IPS DF 6.9 (cell line): ENCODE data around the gene ADGRG7.

Source experiments
- DNase-seq: peaks from one replicate; pipeline ENCODE4 v3.0.0-alpha.2; 2013; ENCODE audit warnings: low read depth, low spot score
- H3K27ac ChIP-seq: one replicate; pipeline ENCODE4 v1.5.1; 2013; ENCODE audit warnings: low read length, control low read depth
- H3K27me3 ChIP-seq: 2 replicates; pipeline ENCODE4 v1.6.1; 2013; ENCODE audit warnings: mild to moderate bottlenecking, low read length; ENCODE audit not compliant: control insufficient read depth, insufficient read depth
- H3K36me3 ChIP-seq: 2 replicates; pipeline ENCODE4 v1.6.1; 2013; ENCODE audit warnings: low read length; ENCODE audit not compliant: control insufficient read depth, insufficient read depth
- H3K4me1 ChIP-seq: 2 replicates; pipeline ENCODE4 v1.6.1; 2013; ENCODE audit warnings: low read length; ENCODE audit not compliant: control insufficient read depth, insufficient read depth
- H3K4me3 ChIP-seq: 2 replicates; pipeline ENCODE4 v1.5.1; 2013; ENCODE audit warnings: mild to moderate bottlenecking, low read length
- H3K9me3 ChIP-seq: 2 replicates; pipeline ENCODE4 v1.6.1; 2013; ENCODE audit warnings: low read length, inconsistent platforms; ENCODE audit not compliant: control insufficient read depth, insufficient read depth
- WGBS: extraction: QIAGEN DNeasy Blood & Tissue Kit; methylation state at CpG from one replicate; pipeline ENCODE4 v1.1.7; 2013; ENCODE audit warnings: mixed read lengths, missing lambda C conversion rate; ENCODE audit not compliant: insufficient read length, insufficient coverage; 5-methylcytosine and 5-hydroxymethylcytosine counted together

ADGRG7 gene

DNA sequence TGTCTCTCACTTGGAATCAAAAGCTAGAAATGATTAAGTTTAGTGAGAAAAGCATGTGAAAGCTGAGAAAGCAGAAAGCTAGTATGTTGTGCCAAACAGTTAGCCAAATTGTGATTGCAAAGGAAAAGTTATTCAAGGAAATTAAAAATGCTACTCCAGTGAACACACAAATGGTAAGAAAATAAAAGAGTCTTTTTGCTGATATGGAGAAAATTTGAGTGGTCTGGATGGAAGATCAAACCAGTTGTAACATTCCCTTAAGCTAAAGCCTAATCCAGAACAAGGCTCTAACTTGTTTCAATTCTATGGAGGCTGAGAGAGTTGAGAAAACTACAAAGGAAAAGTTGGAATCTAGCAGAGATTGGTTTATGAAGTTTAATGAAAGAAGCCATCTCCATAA is 11.8 kb downstream of the ADGRG7 start:
- H3K9me3 ChIP-seq: no peaks in the 10 kb centered on the region
- H3K27ac ChIP-seq: no peak overlapping the region
- no peaks in the 10 kb centered on the region for H3K36me3 ChIP-seq
- no peak for DNase-seq
- no peaks in the 10 kb centered on the region for H3K27me3 ChIP-seq
- H3K4me3 ChIP-seq: no peak overlapping the region
- no peaks in the 10 kb centered on the region for H3K4me1 ChIP-seq

DNA sequence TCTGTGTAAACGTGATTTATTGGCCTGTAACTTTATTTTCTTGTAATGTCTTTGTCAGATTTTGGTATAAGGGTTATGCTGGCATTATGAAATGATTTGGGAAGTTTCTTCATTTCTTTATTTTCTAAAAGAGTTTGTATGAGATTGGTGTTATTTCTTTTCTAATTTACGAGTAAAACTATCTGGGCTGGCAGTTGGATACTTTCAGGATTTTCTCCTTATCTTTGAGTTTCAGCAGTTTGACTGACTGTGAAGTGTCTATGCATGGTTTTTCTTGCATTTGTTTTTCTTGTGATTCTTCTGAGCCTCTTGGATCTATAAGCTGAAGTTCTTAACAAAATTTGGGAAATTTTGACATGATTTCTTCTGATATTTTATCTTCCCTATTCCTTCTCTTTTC is 18.1 kb downstream of the ADGRG7 start:
- Histone ChIP-seq H3K9me3 (no peaks in the 10 kb centered on the region), H3K27me3 (no peaks in the 10 kb centered on the region), H3K27ac (no peak overlapping the region), H3K4me3 (no peak overlapping the region), H3K4me1 (peaks cover 2% of the 10 kb centered on the region; the same call in 1 of the 2 replicates), H3K36me3 (no peaks in the 10 kb centered on the region)
- no CpG with 5 or more reads among the region's 2 CpGs for WGBS
- no peak for DNase-seq

DNA sequence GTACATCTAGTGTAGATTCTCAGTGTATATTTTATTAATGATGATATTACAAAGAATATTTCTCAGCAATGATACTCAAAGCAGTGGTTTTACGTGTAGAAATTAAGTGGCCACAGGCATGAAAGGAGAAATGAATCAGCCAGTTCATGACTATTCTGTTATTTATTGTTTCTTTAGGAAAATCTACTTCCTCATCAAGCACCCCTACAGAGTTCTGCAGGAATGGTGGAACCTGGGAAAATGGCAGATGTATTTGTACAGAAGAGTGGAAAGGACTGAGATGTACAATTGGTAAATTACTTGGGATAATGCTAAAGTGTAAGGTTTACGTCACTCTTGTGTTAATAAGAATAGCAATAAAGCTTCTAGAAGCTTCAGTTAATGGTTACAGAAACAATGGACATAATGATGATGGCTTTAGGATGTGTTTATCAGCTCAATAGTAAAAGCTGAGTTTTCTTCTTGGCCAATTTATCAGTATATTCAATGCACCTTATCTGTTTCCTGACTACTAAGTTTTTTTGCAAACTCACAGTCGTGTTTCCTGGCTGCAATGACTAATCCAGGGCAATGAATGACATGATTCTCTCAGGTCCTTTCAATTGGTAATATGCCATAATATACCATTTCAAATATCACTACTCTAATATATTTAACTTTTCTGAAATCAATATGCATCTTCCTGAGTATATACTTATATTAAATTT is 20.2 kb downstream of the ADGRG7 start:
- Histone ChIP-seq H3K9me3 (no peaks in the 10 kb centered on the region), H3K4me1 (peaks cover 2% of the 10 kb centered on the region; the same call in 1 of the 2 replicates), H3K4me3 (no peak overlapping the region), H3K27ac (no peak overlapping the region), H3K36me3 (no peaks in the 10 kb centered on the region), H3K27me3 (no peaks in the 10 kb centered on the region)
- WGBS: no CpG with 5 or more reads among the region's 3 CpGs
- DNase-seq: no peak

DNA sequence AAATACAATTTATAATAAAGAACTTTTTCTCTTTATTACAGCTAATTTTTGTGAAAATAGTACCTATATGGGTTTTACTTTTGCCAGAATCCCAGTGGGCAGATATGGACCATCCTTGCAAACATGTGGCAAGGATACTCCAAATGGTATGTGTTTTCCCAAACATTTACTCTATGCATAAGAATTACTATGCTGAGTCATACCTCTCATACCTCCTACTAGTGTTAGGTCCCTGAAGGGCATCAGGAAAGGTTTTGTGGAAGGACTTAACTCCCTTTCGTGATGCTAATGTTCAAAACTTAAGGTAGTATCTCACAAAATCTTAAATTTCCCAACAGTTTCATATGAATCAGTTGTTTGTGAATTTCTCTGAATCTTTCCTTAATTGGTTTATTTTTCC is 21.3 kb downstream of the ADGRG7 start:
- peaks cover 2% of the 10 kb centered on the region; the same call in 1 of the 2 replicates for H3K4me1 ChIP-seq
- H3K9me3 ChIP-seq: no peaks in the 10 kb centered on the region
- no peak for DNase-seq
- H3K4me3 ChIP-seq: no peak overlapping the region
- H3K36me3 ChIP-seq: no peaks in the 10 kb centered on the region
- H3K27me3 ChIP-seq: no peaks in the 10 kb centered on the region
- WGBS: no CpG with 5 or more reads among the region's 1 CpG
- no peak overlapping the region for H3K27ac ChIP-seq

DNA sequence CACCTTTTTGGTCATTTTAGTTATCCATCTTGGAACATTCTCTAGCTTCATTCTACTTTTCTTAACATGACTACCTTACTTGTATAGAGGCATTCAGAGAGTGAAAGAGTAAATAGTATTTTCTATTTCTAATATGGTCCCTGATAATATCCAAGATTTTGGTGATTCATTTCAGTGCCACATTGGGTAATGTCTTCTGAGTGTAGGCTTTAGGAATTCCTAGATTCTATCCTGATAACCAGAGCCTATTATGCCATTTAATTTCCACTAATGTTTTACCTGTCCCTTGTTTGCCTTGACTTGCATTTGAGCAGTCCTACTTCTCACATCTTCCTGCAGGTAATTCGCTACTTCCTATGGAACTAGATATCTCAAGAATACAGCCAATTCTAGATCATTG is 21.8 kb downstream of the ADGRG7 start:
- Histone ChIP-seq H3K27ac (no peak overlapping the region), H3K4me3 (no peak overlapping the region), H3K9me3 (no peaks in the 10 kb centered on the region), H3K27me3 (no peaks in the 10 kb centered on the region), H3K36me3 (no peaks in the 10 kb centered on the region), H3K4me1 (peaks cover 2% of the 10 kb centered on the region; the same call in 1 of the 2 replicates)
- DNase-seq: no peak
- no CpG with 5 or more reads among the region's 1 CpG for WGBS

DNA sequence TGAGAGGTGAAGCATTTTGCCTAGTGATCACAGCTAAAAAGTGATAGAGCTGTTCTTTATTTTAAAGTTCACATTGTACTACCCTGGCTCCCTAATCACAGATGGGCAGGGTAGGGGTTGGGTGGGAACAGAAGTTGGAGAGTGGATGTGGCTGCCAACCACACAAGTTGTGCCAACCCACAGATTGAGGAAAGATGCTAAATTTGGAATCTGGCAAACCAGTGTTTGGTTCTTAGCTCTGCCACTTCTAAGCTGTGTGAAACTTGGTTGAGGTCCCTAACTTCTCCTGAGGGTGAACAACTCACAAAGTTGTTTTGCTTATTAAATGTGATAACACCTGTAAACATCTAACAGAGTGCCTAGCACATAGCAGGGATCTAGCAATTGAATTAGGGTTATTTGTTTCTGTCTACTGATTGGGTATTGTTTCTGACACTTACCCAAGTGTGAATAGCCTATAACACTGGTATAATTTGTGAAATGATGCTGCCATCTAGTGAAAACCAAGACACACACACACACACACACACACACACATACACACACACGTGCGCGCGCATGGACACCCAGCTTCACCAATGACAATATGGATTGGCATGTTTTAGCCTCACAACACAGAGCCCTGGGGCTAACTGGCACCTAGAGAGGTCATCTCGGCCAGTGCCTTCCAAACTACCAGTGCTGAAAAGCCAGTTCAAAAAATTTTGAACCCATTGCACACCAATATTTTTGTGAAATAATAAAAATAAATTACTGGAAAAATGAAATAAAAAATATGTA is 25.3 kb downstream of the ADGRG7 start:
- H3K4me3 ChIP-seq: no peak overlapping the region
- WGBS: no CpG with 5 or more reads among the region's 5 CpGs
- no peak overlapping the region for H3K27ac ChIP-seq
- H3K9me3 ChIP-seq: no peaks in the 10 kb centered on the region
- no peaks in the 10 kb centered on the region for H3K27me3 ChIP-seq
- no peak for DNase-seq
- peaks cover 2% of the 10 kb centered on the region; the same call in 1 of the 2 replicates for H3K4me1 ChIP-seq
- no peaks in the 10 kb centered on the region for H3K36me3 ChIP-seq

DNA sequence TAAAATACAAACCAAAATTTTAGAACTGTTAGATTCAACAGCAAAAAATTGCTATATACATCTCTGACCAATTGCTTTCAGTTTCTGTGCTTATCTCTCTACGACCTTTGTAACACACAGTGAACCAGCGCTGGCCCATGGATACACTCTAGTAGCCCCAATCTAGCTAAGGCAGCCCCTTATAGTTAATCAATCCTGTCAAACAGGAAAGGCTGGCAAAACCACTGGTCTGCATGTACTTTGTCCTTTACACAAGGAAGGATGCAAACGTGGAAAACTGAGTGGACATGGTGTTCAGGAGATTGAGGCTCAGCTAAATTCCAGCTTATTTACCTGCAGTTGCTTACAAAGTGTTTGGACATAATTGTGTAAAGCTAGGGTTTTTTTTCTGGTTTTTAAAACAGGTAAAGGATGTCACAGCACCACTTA is 25.9 kb downstream of the ADGRG7 start:
- Histone ChIP-seq H3K36me3 (no peaks in the 10 kb centered on the region), H3K9me3 (no peaks in the 10 kb centered on the region), H3K27ac (no peak overlapping the region), H3K4me1 (peaks cover 2% of the 10 kb centered on the region; the same call in 1 of the 2 replicates), H3K27me3 (no peaks in the 10 kb centered on the region), H3K4me3 (no peak overlapping the region)
- WGBS: no CpG with 5 or more reads among the region's 3 CpGs
- DNase-seq: no peak

DNA sequence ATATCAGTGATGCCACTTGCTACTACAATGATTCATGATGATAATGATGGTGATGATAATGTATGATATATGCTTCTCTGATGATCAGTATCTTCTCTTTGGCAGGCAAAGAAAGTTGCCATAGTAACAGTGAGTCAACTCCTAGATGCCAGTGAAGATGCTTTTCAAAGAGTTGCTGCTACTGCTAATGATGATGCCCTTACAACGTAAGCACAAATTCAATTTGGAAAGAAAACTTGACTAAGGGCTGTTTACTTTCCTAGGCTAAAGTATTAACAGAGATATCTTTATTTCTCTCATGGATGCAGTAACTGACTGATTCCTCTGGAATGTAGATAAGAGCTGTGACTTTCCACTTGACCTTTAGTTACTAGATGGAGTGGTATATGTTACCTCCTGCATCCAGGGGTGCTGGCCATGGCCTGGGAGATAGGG is 27.8 kb downstream of the ADGRG7 start:
- Histone ChIP-seq H3K27me3 (no peaks in the 10 kb centered on the region), H3K4me3 (no peak overlapping the region), H3K27ac (no peak overlapping the region), H3K4me1 (no peaks in the 10 kb centered on the region), H3K36me3 (no peaks in the 10 kb centered on the region), H3K9me3 (no peaks in the 10 kb centered on the region)
- no CpG with 5 or more reads among the region's 1 CpG for WGBS
- DNase-seq: no peak

DNA sequence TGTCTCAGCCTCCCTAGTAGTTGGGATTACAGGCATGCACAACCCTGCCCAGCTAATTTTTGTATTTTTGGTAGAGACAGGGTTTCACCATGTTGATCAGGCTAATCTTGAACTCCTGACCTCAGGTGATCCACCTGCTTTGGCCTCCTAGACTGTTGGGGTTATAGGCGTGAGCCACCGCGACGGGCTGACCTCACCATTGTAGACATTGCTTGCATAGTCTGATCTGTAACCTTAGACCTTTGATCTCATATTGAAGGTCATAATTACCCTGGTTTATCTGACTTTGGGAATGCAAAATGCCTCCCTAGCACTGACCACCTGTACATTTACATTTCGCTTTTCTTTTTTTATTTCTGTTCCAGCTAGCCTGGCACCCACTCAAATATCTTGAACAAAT is 31.2 kb downstream of the ADGRG7 start:
- no peaks in the 10 kb centered on the region for H3K9me3 ChIP-seq
- no peaks in the 10 kb centered on the region for H3K36me3 ChIP-seq
- no peaks in the 10 kb centered on the region for H3K27me3 ChIP-seq
- no peak overlapping the region for H3K27ac ChIP-seq
- no CpG with 5 or more reads among the region's 5 CpGs for WGBS
- H3K4me1 ChIP-seq: no peaks in the 10 kb centered on the region
- no peak for DNase-seq
- no peak overlapping the region for H3K4me3 ChIP-seq

DNA sequence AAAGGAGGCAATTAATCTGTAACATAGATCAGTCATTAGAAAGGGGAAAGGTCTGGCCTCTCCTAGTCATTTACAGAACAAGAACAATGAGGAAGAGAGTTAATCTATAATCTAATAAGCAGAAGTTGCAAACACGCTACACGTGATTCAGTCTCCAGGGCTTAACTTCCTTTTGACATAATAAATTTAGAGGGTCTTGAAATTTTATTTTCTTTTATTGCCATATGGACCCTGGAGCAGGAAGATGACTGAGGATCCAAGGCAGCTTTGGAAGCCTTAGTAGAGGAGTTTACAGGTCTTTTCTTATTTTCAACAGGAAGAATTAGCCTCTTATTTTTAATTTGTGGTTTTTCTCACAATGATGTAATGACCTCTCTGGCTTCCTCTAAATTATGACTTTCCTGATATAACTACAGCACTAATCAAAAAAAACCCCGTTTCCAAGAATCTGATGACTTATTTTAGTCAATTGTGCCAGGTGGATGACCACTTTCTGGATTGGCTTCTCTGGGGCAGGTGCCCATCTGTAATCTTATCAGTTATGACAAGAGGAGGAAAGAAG is 32.2 kb downstream of the ADGRG7 start:
- no peak overlapping the region for H3K27ac ChIP-seq
- H3K36me3 ChIP-seq: no peaks in the 10 kb centered on the region
- no CpG with 5 or more reads among the region's 3 CpGs for WGBS
- H3K4me3 ChIP-seq: no peak overlapping the region
- no peaks in the 10 kb centered on the region for H3K9me3 ChIP-seq
- no peaks in the 10 kb centered on the region for H3K27me3 ChIP-seq
- DNase-seq: no peak
- H3K4me1 ChIP-seq: no peaks in the 10 kb centered on the region
